Activated naive CD4-positive, alpha-beta T cell treated with anti-CD3 and anti-CD28 coated beads for 36 hours (primary cell): ENCODE measurements around the gene SNRNP70. TPM values are rescaled to one million over a fixed set of nuclear protein-coding genes. Genes with fewer than 3 reads are reported as not detected.

ENCODE experiments used
- CTCF ChIA-PET: fragments of 350-600 bp; sonication (Branson Sonifier 250); formaldehyde crosslinking; loops from one replicate; lab custom pipeline; 2021; ENCODE audit warnings: antibody characterized with exemption; lab: Charles Lee
- DNase-seq: peaks from one replicate; pipeline ENCODE4 v3.0.0-alpha.2; 2020
- H3K27ac Mint-ChIP-seq: one replicate; pipeline ENCODE4 v1.8.0; 2021; ENCODE audit warnings: mild to moderate bottlenecking, mixed read lengths
- H3K27me3 Mint-ChIP-seq: one replicate; pipeline ENCODE4 v1.8.0; 2021; ENCODE audit warnings: low read depth, mixed read lengths
- H3K36me3 Mint-ChIP-seq: one replicate; pipeline ENCODE4 v1.8.0; 2021; ENCODE audit warnings: low read depth, mixed read lengths
- H3K4me1 Mint-ChIP-seq: one replicate; pipeline ENCODE4 v1.8.0; 2021; ENCODE audit warnings: low read depth, mixed read lengths
- H3K4me3 Mint-ChIP-seq: one replicate; pipeline ENCODE4 v1.8.0; 2021; ENCODE audit warnings: mild to moderate bottlenecking, moderate library complexity, mixed read lengths
- H3K9me3 Mint-ChIP-seq: one replicate; pipeline ENCODE4 v1.8.0; 2021; ENCODE audit warnings: mixed read lengths
- intact Hi-C: fragments of 100-400 bp; cut with micrococcal nuclease; formaldehyde crosslinking; loops from one replicate; pipeline ENCODE4 v1.15.1; 2023
- total RNA-seq, 2 experiments: library from RNA; stranded (reverse); gene quantifications; one replicate each; pipeline ENCODE4 v1.2.3, GENCODE V29; 2021

The SNRNP70 gene
- total RNA-seq, 2 experiments from 2014 or later, result 163 to 166 TPM

GRCh38 chr19:49107625-49108459 is 22.6 kb downstream of the SNRNP70 start:
- no peak overlapping the region for H3K27ac Mint-ChIP-seq
- H3K4me1 Mint-ChIP-seq, result peaks cover 2% of the 10 kb centered on the region
- peaks cover 31% of the 10 kb centered on the region for H3K36me3 Mint-ChIP-seq
- no peak for DNase-seq
- H3K4me3 Mint-ChIP-seq, result no peak overlapping the region
- CTCF ChIA-PET, result no interaction called here
- no peaks in the 10 kb centered on the region for H3K9me3 Mint-ChIP-seq
- intact Hi-C loops, result no loop called here
- no peaks in the 10 kb centered on the region for H3K27me3 Mint-ChIP-seq

GRCh38 chr19:49109051-49109450 is 23.8 kb downstream of the SNRNP70 start:
- no peaks in the 10 kb centered on the region for H3K27me3 Mint-ChIP-seq
- H3K9me3 Mint-ChIP-seq, result no peaks in the 10 kb centered on the region
- peaks cover 11% of the 10 kb centered on the region for H3K4me1 Mint-ChIP-seq
- intact Hi-C loops, result no loop called here
- no peak overlapping the region for H3K4me3 Mint-ChIP-seq
- CTCF ChIA-PET, result interaction anchor here (2.0 kb wide), 1 partner anchor 99 kb away, joined by 5 read pairs; no protein-coding TSS in a partner anchor
- H3K27ac Mint-ChIP-seq, result no peak overlapping the region
- DNase-seq, result no peak
- peaks cover 31% of the 10 kb centered on the region for H3K36me3 Mint-ChIP-seq

DNA sequence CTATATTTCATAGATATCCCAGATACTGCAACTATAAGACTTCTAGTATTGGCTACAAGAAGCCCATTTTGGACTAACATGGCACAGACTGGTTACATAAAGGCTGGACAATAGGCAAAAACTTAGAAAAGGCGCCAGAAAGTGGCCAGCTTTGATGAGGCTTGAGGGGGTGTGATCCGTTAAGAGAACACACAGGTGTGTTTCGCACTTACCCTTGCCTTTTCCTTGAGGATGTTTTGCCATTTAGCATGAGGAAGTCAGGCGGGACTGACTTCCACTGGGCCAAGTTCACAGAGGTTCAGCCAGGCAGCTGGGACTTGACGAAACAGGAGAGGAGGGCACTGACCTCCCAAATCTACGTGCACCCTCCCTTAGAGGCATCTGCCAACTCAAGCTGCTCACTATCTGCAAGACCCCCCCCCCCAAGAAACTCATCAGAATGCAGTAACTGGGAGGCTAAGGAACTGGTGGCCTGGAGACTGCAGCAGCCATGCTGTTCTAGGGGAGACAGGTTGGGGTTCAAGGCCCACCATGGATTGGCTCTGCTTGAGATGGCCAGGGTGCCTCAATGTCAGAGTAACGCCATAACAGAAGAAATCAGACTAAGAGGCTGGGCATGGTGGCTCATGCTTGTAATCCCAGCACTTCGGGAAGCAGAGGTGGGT is 24.4 kb downstream of the SNRNP70 start:
- no peak overlapping the region for H3K4me3 Mint-ChIP-seq
- intact Hi-C loops, result loop anchor here (10.0 kb wide), 2 partner anchors 235 to 345 kb away; partner anchors contain the start of genes ALDH16A1, PIH1D1 and PPP1R15A
- H3K27ac Mint-ChIP-seq, result no peak overlapping the region
- no peaks in the 10 kb centered on the region for H3K27me3 Mint-ChIP-seq
- CTCF ChIA-PET, result interaction anchor here (2.0 kb wide), 1 partner anchor 99 kb away, joined by 5 read pairs; no protein-coding TSS in a partner anchor
- H3K4me1 Mint-ChIP-seq, result peaks cover 11% of the 10 kb centered on the region
- no peaks in the 10 kb centered on the region for H3K9me3 Mint-ChIP-seq
- H3K36me3 Mint-ChIP-seq, result peaks cover 27% of the 10 kb centered on the region
- DNase-seq, result no peak

DNA sequence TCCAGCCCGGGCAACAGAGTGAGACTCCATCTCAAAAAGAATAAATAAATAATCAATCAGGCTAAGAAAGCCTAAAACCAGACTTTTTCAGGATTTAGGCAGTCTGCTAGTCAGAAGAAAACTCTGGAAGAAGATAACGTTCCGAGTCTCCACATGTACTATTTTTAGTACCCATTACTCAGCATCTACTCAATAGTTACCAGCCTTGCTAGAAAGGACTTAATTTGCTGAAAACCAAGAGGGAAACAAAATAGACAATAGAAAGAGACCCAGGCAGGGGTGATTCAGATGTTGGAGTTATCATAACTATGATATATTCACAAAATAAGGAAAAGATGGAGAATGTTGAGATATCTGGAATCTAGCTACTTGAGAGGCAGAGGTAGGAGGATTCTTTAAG is 25.3 kb downstream of the SNRNP70 start:
- H3K36me3 Mint-ChIP-seq, result peaks cover 25% of the 10 kb centered on the region
- no peaks in the 10 kb centered on the region for H3K27me3 Mint-ChIP-seq
- no peaks in the 10 kb centered on the region for H3K9me3 Mint-ChIP-seq
- no peak overlapping the region for H3K27ac Mint-ChIP-seq
- CTCF ChIA-PET, result interaction anchor here (0.9 to 2.0 kb wide), 2 partner anchors 13 to 98 kb away, joined by 5 read pairs; no protein-coding TSS in a partner anchor
- peaks cover 15% of the 10 kb centered on the region for H3K4me1 Mint-ChIP-seq
- no peak overlapping the region for H3K4me3 Mint-ChIP-seq
- intact Hi-C loops, result loop anchor here (10.0 kb wide), 2 partner anchors 236 to 344 kb away; partner anchors contain the start of genes ALDH16A1, PIH1D1 and PPP1R15A
- no peak for DNase-seq

DNA sequence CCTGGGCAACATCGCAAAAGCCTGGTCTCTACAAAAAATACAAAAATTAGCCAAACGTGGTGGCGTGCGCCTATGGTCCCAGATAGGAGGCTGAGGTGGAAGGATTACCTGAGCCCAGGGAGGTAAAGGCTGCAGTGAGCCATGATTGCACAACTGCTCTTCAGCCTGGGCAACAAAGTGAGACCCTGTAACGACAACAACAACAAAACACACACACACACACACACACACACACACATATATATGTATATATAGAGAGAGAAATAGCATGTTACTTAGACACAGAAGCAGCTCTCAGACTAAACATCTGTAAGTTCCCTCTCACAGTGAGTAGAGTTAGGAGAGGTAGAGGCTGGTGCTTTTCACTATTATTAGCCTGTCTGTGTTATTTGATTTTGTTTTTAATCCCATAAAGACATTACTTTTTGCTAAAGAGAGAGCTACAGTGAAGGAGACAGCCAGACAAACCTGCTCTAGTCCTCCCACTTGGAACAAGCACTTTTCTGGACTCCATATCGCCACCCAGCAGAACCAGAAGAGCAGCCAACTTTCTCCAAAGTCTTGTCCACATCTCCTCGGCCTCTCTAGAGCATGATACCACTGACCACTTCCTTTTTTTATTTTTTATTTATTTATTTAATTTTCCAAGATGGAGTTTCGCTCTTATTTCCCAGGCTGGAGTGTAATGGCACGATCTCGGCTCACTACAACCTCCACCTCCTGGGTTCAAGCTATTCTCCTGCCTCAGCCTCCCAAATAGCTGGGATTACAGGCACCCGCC is 26.2 kb downstream of the SNRNP70 start:
- Mint-ChIP-seq H3K9me3 (no peaks in the 10 kb centered on the region), H3K27ac (no peak overlapping the region), H3K36me3 (peaks cover 23% of the 10 kb centered on the region), H3K4me3 (no peak overlapping the region), H3K27me3 (no peaks in the 10 kb centered on the region), H3K4me1 (peaks cover 15% of the 10 kb centered on the region)
- DNase-seq, result no peak
- intact Hi-C loops, result loop anchor here (10.0 kb wide), 2 partner anchors 237 to 343 kb away; partner anchors contain the start of genes ALDH16A1, PIH1D1 and PPP1R15A
- CTCF ChIA-PET, result interaction anchor here (0.9 to 1.2 kb wide), 2 partner anchors 14 kb away, joined by 5 to 6 read pairs; no protein-coding TSS in a partner anchor

DNA sequence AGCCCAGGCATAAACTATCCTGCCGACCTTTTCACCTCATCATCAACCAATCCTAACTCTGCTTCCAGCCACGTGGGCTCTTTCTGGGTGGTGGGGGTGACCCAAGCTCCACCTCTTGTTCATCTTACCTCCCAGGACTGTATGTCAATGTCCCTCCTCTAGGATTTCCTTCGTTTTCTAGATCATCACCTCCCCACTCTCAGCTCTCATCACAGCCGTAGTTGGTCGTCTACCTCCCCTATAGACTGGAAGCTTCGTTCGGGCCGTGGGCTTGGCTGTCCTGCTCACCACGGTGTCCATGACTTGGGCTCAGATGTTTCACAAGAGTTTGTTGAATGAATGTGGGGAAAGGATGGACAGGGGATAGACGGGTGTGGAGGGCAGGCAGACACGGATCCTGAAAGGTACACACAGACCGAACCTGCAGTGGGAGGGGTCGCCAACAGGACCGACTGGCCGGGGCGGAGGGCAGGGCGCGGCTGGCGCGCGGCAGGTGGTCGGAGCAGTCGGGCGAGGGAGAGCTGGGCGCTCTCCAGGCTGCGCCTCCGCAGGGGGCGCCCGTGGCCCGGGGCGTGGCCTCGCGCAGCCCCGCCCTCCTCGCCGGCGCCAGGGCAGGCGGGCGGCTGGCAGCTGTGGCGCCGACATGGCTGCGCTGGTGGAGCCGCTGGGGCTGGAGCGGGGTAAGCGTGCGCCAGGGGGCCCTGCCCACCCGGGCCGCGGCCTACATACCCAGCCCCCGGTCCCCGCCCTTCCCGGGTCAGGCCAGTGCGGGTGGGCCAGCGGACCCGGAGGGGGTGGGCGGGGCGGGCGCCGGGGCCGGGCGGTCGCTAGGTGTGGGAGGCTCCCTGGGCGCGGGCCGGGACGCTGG is 28.7 kb downstream of the SNRNP70 start, which contains the start of gene LIN7B:
LIN7B (plus strand) TSS at position 609 of the 868 bp plus-strand sequence; CDS start at position 644, 35 bp downstream.
- no peaks in the 10 kb centered on the region for H3K27me3 Mint-ChIP-seq
- intact Hi-C loops, result loop anchor here (1.0 to 10.0 kb wide), 4 partner anchors 29 to 341 kb away; partner anchors contain the start of genes ALDH16A1, GYS1, PIH1D1 and PPP1R15A
- H3K4me3 Mint-ChIP-seq, result peak within 1 kb of the TSS; percentile 75
- peak; percentile 65 for DNase-seq
- H3K36me3 Mint-ChIP-seq, result peaks cover 4% of the 10 kb centered on the region
- H3K27ac Mint-ChIP-seq, result no peak within 1 kb of the TSS
- CTCF ChIA-PET, result interaction anchor here (0.6 to 3.3 kb wide), 22 partner anchors 7 to 357 kb away, joined by 3 to 27 read pairs (median 3); partner anchors contain the start of genes GYS1 and RUVBL2
- H3K9me3 Mint-ChIP-seq, result no peaks in the 10 kb centered on the region
- H3K4me1 Mint-ChIP-seq, result peaks cover 28% of the 10 kb centered on the region

DNA sequence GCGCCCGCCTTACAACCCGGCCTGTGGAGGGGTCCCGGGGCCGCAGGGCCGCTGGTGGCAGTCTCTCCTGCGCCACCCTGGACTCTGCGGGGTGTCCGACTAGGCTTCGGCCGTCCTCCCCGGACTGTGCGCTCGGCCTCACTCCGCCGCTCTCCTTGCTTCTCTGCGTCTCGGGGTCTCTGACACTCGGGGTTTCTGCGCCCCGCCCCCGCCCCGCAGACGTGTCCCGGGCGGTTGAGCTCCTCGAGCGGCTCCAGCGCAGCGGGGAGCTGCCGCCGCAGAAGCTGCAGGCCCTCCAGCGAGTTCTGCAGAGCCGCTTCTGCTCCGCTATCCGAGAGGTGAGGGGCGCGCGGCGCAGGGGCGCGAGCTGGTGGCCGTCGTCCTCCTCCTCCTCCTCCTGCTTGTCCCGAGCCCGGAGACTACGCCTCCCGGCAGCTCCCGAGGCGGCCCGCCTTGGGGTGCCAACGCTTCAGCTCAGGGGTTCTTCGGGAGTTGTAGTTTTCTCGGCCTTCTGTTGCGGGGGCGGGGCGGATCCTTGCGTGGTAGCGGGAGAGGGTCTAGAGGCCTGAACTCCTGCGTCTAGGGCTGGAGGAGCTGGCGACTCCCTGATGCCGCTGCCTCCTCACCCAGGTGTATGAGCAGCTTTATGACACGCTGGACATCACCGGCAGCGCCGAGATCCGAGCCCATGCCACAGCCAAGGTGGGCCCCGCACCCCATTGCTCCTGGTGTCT is 29.5 kb downstream of the SNRNP70 start:
- intact Hi-C loops, result loop anchor here (1.0 to 10.0 kb wide), 4 partner anchors 29 to 340 kb away; partner anchors contain the start of genes ALDH16A1, GYS1, PIH1D1 and PPP1R15A
- DNase-seq, result peak; percentile 66
- no peaks in the 10 kb centered on the region for H3K9me3 Mint-ChIP-seq
- peaks cover 28% of the 10 kb centered on the region for H3K4me1 Mint-ChIP-seq
- H3K27ac Mint-ChIP-seq, result no peak overlapping the region
- no peaks in the 10 kb centered on the region for H3K36me3 Mint-ChIP-seq
- CTCF ChIA-PET, result interaction anchor here (0.6 to 3.3 kb wide), 14 partner anchors 8 to 356 kb away, joined by 3 to 27 read pairs (median 4); partner anchors contain the start of genes GYS1 and RUVBL2
- H3K4me3 Mint-ChIP-seq, result peak overlapping the region; percentile 75
- H3K27me3 Mint-ChIP-seq, result no peaks in the 10 kb centered on the region

GRCh38 chr19:49116544-49116943 is 31.3 kb downstream of the SNRNP70 start:
- no peak for DNase-seq
- Mint-ChIP-seq H3K36me3 (no peaks in the 10 kb centered on the region), H3K27me3 (peaks cover 7% of the 10 kb centered on the region), H3K4me1 (peaks cover 38% of the 10 kb centered on the region), H3K4me3 (peak overlapping the region; percentile 33), H3K27ac (peak overlapping the region; percentile 48), H3K9me3 (no peaks in the 10 kb centered on the region)
- intact Hi-C loops, result loop anchor here (10.0 kb wide), 2 partner anchors 242 to 338 kb away; partner anchors contain the start of genes ALDH16A1, PIH1D1 and PPP1R15A
- CTCF ChIA-PET, result interaction anchor here (1.4 to 3.3 kb wide), 4 partner anchors 10 to 123 kb away, joined by 4 to 16 read pairs (median 5); partner anchors contain the start of genes GYS1 and RUVBL2

GRCh38 chr19:49117677-49118564 is 32.7 kb downstream of the SNRNP70 start:
- intact Hi-C loops, result loop anchor here (2.0 to 10.0 kb wide), 3 partner anchors 33 to 337 kb away; partner anchors contain the start of genes ALDH16A1, PIH1D1 and PPP1R15A
- CTCF ChIA-PET, result interaction anchor here (0.8 to 1.9 kb wide), 5 partner anchors 12 to 124 kb away, joined by 3 to 5 read pairs (median 4); partner anchors contain the start of genes GYS1 and RUVBL2
- peaks cover 38% of the 10 kb centered on the region for H3K4me1 Mint-ChIP-seq

More at GRCh38 chr19:49117677-49118564, 32.7 kb downstream of the SNRNP70 start:
- no peaks in the 10 kb centered on the region for H3K9me3 Mint-ChIP-seq
- H3K4me3 Mint-ChIP-seq, result peak overlapping the region; percentile 83
- no peaks in the 10 kb centered on the region for H3K36me3 Mint-ChIP-seq
- no peak for DNase-seq
- peak overlapping the region; percentile 86 for H3K27ac Mint-ChIP-seq
- peaks cover 7% of the 10 kb centered on the region for H3K27me3 Mint-ChIP-seq
